ENCODE data around the gene RRP9.

DNA sequence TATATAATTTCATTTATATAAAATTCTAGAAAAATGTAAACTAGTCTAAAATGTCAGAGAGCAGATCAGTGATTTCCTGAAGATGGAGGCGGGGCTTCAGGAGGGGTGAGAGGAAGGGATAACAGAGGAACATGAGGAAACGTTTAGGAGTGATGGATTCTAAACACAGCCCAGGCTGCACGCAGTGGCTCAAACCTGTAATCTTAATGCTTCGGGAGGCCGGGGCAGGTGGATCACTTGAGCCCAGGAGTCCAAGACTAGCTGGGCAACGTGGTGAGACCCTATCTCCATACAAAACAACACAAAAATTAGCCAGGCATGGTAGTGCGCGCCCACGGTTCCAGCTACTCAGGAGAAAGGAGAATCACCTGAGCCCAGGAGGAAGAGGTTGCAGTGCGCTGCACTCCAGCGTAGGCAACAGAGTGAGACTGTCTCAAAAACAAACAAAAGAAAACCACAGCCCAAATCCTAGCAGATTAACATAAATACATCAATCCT, 20.6 kb downstream of the RRP9 start:
- TF ChIP-seq YY1 (IDR thresholded peaks at IDR 0.05; ENCODE audit: insufficient read depth, insufficient read length): no peak
- no peak for TF ChIP-seq ZNF274 (IDR thresholded peaks at IDR 0.05; ENCODE audit: low read depth, low read length)
- TF ChIP-seq SUZ12 (IDR thresholded peaks at IDR 0.05; ENCODE audit: extremely low read depth, insufficient read depth, insufficient read length): no peak

All from NT2/D1 (cell line).